HAP-1 (cell line): ENCODE results near the gene CR1L.
A peak's percentile ranks its signal among the peaks of the same experiment; 100 is the strongest.
"Not testable (repeated sequence)": the region's sequence is repeated elsewhere in the genome, so short reads cannot be mapped to it uniquely, and the experiment has no call there.

ENCODE experiments used
- DNase-seq, 2 experiments: peaks; one replicate each; pipeline ENCODE4 v3.0.0-alpha.2; 2016 to 2020; ENCODE audit warnings: low spot score in 2 of 2
- H3K27me3 ChIP-seq: fragments of 250-450 bp; sonication (Bioruptor Pico); 2 replicates; pipeline ENCODE4 v1.5.1; 2020; ENCODE audit warnings: low read depth, mild to moderate bottlenecking, moderate library complexity
- H3K36me3 ChIP-seq: fragments of 250-450 bp; sonication (Bioruptor Pico); replicated peaks from 2 replicates; pipeline ENCODE4 v1.5.1; 2020; ENCODE audit warnings: mild to moderate bottlenecking
- H3K4me1 ChIP-seq: fragments of 250-450 bp; sonication (Bioruptor Pico); 2 replicates; pipeline ENCODE4 v1.5.1; 2020; ENCODE audit warnings: mild to moderate bottlenecking
- H3K4me3 ChIP-seq: fragments of 250-450 bp; sonication (Bioruptor Pico); 2 replicates; pipeline ENCODE4 v1.5.1; 2020; ENCODE audit warnings: mild to moderate bottlenecking, moderate library complexity
- H3K9me3 ChIP-seq: fragments of 250-450 bp; sonication (Bioruptor Pico); 2 replicates; pipeline ENCODE4 v1.5.1; 2020; ENCODE audit warnings: mild to moderate bottlenecking, moderate library complexity
- in situ Hi-C: fragments of 300-500 bp; cut with MboI; formaldehyde crosslinking; loops from 3 replicates; pipeline ENCODE4 v1.14.3; 2020; ENCODE audit warnings: low sequenced_read_pairs, inconsistent platforms, mixed read lengths

CR1L gene

GRCh38 chr1:207713529-207713928, 68.6 kb downstream of the CR1L start:
- no peaks in the 10 kb centered on the region for H3K27me3 ChIP-seq
- in situ Hi-C loops = no loop called here
- no peak for DNase-seq

GRCh38 chr1:207719234-207719633, 74.3 kb downstream of the CR1L start:
- no peaks in the 10 kb centered on the region for H3K27me3 ChIP-seq
- DNase-seq = no peak
- H3K4me1 ChIP-seq = no peaks in the 10 kb centered on the region
- in situ Hi-C loops = no loop called here
- no peak overlapping the region for H3K4me3 ChIP-seq
- no peaks in the 10 kb centered on the region; the same call in 1 of the 2 replicates for H3K9me3 ChIP-seq
- H3K36me3 ChIP-seq = no peaks in the 10 kb centered on the region

More at GRCh38 chr1:207713529-207713928, 68.6 kb downstream of the CR1L start:
- Histone ChIP-seq H3K4me1 (no peaks in the 10 kb centered on the region), H3K36me3 (no peaks in the 10 kb centered on the region), H3K4me3 (no peak overlapping the region), H3K9me3 (no peaks in the 10 kb centered on the region)

GRCh38 chr1:207728200-207728858, 83.4 kb downstream of the CR1L start:
- not testable (repeated sequence) for DNase-seq

GRCh38 chr1:207737503-207738157, 92.7 kb downstream of the CR1L start:
- DNase-seq, H3K4me3 ChIP-seq, in situ Hi-C loops, H3K9me3 ChIP-seq, H3K27me3 ChIP-seq, H3K4me1 ChIP-seq, H3K36me3 ChIP-seq: not testable (repeated sequence)

More at GRCh38 chr1:207728200-207728858, 83.4 kb downstream of the CR1L start:
- H3K9me3 ChIP-seq, in situ Hi-C loops, H3K36me3 ChIP-seq, H3K4me1 ChIP-seq, H3K4me3 ChIP-seq, H3K27me3 ChIP-seq: not testable (repeated sequence)

GRCh38 chr1:207738158-207738659, 93.3 kb downstream of the CR1L start:
- DNase-seq, H3K4me3 ChIP-seq, H3K36me3 ChIP-seq, H3K9me3 ChIP-seq, H3K4me1 ChIP-seq, in situ Hi-C loops, H3K27me3 ChIP-seq: not testable (repeated sequence)

- in situ Hi-C loops = no loop called here
- no peak for DNase-seq
- no peaks in the 10 kb centered on the region for H3K27me3 ChIP-seq
- no peaks in the 10 kb centered on the region for H3K9me3 ChIP-seq
- no peaks in the 10 kb centered on the region for H3K4me1 ChIP-seq
- no peaks in the 10 kb centered on the region for H3K36me3 ChIP-seq
- H3K4me3 ChIP-seq = no peak overlapping the region
Measured at GRCh38 chr1:207740207-207740606, 95.3 kb downstream of the CR1L start.

GRCh38 chr1:207742850-207743555, 98.1 kb downstream of the CR1L start:
- no peaks in the 10 kb centered on the region for H3K27me3 ChIP-seq
- in situ Hi-C loops = no loop called here
- no peak overlapping the region for H3K4me3 ChIP-seq
- H3K4me1 ChIP-seq = peaks cover under 1% of the 10 kb centered on the region; the same call in 1 of the 2 replicates
- DNase-seq = no peak
- H3K36me3 ChIP-seq = no peaks in the 10 kb centered on the region
- no peaks in the 10 kb centered on the region for H3K9me3 ChIP-seq

GRCh38 chr1:207744000-207744534, 99.1 kb downstream of the CR1L start:
- Histone ChIP-seq H3K9me3 (no peaks in the 10 kb centered on the region), H3K27me3 (no peaks in the 10 kb centered on the region), H3K36me3 (no peaks in the 10 kb centered on the region), H3K4me1 (peaks cover 10% of the 10 kb centered on the region), H3K4me3 (no peak overlapping the region)
- in situ Hi-C loops = no loop called here
- no peak for DNase-seq

- no peaks in the 10 kb centered on the region for H3K36me3 ChIP-seq
- no peaks in the 10 kb centered on the region for H3K9me3 ChIP-seq
- H3K27me3 ChIP-seq = no peaks in the 10 kb centered on the region
- in situ Hi-C loops = no loop called here
- no peak overlapping the region for H3K4me3 ChIP-seq
- DNase-seq = no peak
- peaks cover 21% of the 10 kb centered on the region for H3K4me1 ChIP-seq
Measured at GRCh38 chr1:207745285-207745684, 100.4 kb downstream of the CR1L start.

- no peak overlapping the region for H3K4me3 ChIP-seq
- in situ Hi-C loops = no loop called here
- H3K27me3 ChIP-seq = no peaks in the 10 kb centered on the region
- peaks cover 29% of the 10 kb centered on the region for H3K4me1 ChIP-seq
- no peak for DNase-seq
- no peaks in the 10 kb centered on the region for H3K9me3 ChIP-seq
- H3K36me3 ChIP-seq = no peaks in the 10 kb centered on the region
Measured at GRCh38 chr1:207745839-207746767, 101.2 kb downstream of the CR1L start.

- in situ Hi-C loops = no loop called here
- Histone ChIP-seq H3K9me3 (no peaks in the 10 kb centered on the region), H3K4me3 (no peak overlapping the region), H3K36me3 (no peaks in the 10 kb centered on the region), H3K27me3 (no peaks in the 10 kb centered on the region), H3K4me1 (peaks cover 33% of the 10 kb centered on the region)
- DNase-seq = no peak
Measured at GRCh38 chr1:207747627-207748492, 102.9 kb downstream of the CR1L start.

- no peaks in the 10 kb centered on the region for H3K36me3 ChIP-seq
- H3K4me1 ChIP-seq = peaks cover 37% of the 10 kb centered on the region
- no peaks in the 10 kb centered on the region for H3K27me3 ChIP-seq
- DNase-seq = peak; percentile 47 to 73
- H3K9me3 ChIP-seq = no peaks in the 10 kb centered on the region
- no peak overlapping the region for H3K4me3 ChIP-seq
- in situ Hi-C loops = no loop called here
Measured at GRCh38 chr1:207748737-207749528, 104.0 kb downstream of the CR1L start.
